DND-41 (cell line): ENCODE results near the gene SELENOH.

Source experiments
- CTCF ChIP-seq: IDR thresholded peaks from 2 replicates; pipeline ENCODE4 v1.5.1; 2012; ENCODE audit warnings: borderline replicate concordance, low read length, moderate library complexity, mild to moderate bottlenecking; ENCODE audit not compliant: poor library complexity, severe bottlenecking; ENCODE audit errors: extremely low read depth
- EZH2 ChIP-seq: IDR thresholded peaks from 3 replicates; pipeline ENCODE4 v1.6.1; 2012; ENCODE audit warnings: borderline replicate concordance, low read depth, mild to moderate bottlenecking, moderate library complexity, low read length, inconsistent platforms; ENCODE audit not compliant: severe bottlenecking

- TF ChIP-seq CTCF = no peak
- no peak for TF ChIP-seq EZH2
Measured at GRCh38 chr11:57761301-57762234, 20.3 kb downstream of the SELENOH start, which contains the start of gene CTNND1.
